ENCODE data around the gene MEF2B. TPM values are rescaled to one million over a fixed set of nuclear protein-coding genes. Genes with fewer than 3 reads are reported as not detected.

The MEF2B gene
- total and polyA plus RNA-seq, 2 donors (not counting 3 experiments of a cell fraction or from before 2014, with no cell fraction given) = 0.52 to 1.2 TPM

DNA sequence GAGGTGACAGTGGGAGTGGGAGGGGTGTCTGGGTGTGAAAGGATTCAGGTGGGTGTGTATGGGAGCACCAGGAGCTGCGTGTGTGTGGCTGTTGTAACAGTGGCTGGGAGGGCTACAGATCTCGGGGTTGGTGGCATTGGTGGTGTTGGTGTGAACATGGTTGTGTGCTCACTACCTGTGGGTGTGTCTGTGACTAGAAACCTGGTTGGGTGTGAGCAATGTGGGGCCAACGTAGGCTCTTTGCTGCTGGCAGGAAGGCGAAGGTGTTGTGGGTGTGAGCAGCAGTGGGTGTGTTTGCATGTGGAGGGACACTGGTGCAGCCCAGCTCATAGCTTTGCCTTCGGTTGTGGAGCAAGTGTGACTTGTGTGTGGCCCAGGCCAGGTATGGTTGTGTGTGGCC is 36.9 kb upstream of the MEF2B start:
- Histone ChIP-seq H3K4me2 (ENCODE audit: insufficient read depth, low read length) (no peak overlapping the region), H2AFZ (ENCODE audit: low read depth, low read length) (no peak overlapping the region), H3K27ac (ENCODE audit: insufficient read depth, low read depth, low read length) (no peak overlapping the region), H3K27me3 (ENCODE audit: control insufficient read depth in 2 of 2, insufficient read depth in 2 of 2, low read length in 2 of 2) (peaks cover 2 to 7% of the 10 kb centered on the region in 2 experiments), H3K9me3 (replicated peaks; ENCODE audit: control insufficient read depth, insufficient read depth, low read length) (no peaks in the 10 kb centered on the region), H3K4me3 (replicated peaks in 1 of 3; ENCODE audit: insufficient read depth in 1 of 3, low read depth in 1 of 3, low read length in 3 of 3) (no peak overlapping the region), H3K4me1 (ENCODE audit: control insufficient read depth, extremely low read depth, insufficient read depth, low read length) (peaks cover 6% of the 10 kb centered on the region), H4K20me1 (replicated peaks; ENCODE audit: control insufficient read depth, extremely low read depth, insufficient read depth, low read length) (no peaks in the 10 kb centered on the region), H3K9me1 (replicated peaks; ENCODE audit: control insufficient read depth, extremely low read depth, insufficient read depth, low read length) (no peaks in the 10 kb centered on the region), H3K79me2 (ENCODE audit: control insufficient read depth, insufficient read depth, low read length) (peaks cover 10% of the 10 kb centered on the region), H3K9ac (replicated peaks; ENCODE audit: extremely low read depth, insufficient read depth, low read length) (no peak overlapping the region), H3K36me3 (ENCODE audit: control insufficient read depth in 2 of 2, extremely low read depth in 1 of 2, insufficient read depth in 2 of 2, low read length in 2 of 2) (no peaks in the 10 kb centered on the region)
- dilution Hi-C loops (cut with MboI; ENCODE audit: extremely low pct_ligation_motif_present, low sequenced_read_pairs) (no loop called here), intact Hi-C loops (cut with micrococcal nuclease) (no loop called here)
- FAIRE-seq = no peak
- no peak for DNase-seq (ENCODE audit: low read depth, low spot score)
- TF ChIP-seq, protein P1, sequence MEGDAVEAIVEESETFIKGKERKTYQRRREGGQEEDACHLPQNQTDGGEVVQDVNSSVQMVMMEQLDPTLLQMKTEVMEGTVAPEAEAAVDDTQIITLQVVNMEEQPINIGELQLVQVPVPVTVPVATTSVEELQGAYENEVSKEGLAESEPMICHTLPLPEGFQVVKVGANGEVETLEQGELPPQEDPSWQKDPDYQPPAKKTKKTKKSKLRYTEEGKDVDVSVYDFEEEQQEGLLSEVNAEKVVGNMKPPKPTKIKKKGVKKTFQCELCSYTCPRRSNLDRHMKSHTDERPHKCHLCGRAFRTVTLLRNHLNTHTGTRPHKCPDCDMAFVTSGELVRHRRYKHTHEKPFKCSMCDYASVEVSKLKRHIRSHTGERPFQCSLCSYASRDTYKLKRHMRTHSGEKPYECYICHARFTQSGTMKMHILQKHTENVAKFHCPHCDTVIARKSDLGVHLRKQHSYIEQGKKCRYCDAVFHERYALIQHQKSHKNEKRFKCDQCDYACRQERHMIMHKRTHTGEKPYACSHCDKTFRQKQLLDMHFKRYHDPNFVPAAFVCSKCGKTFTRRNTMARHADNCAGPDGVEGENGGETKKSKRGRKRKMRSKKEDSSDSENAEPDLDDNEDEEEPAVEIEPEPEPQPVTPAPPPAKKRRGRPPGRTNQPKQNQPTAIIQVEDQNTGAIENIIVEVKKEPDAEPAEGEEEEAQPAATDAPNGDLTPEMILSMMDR (IDR thresholded peaks at IDR 0.05; ENCODE audit: extremely low read depth in 1 of 2, insufficient read depth in 1 of 2, low read depth in 1 of 2, low read length in 2 of 2) = no peak
- TF ChIP-seq FOS (IDR thresholded peaks at IDR 0.05; ENCODE audit: borderline replicate concordance, insufficient read depth, low read length) (no peak), POLR2AphosphoS5 (IDR thresholded peaks at IDR 0.05; ENCODE audit: insufficient read depth, low read depth, low read length) (no peak), EZH2 (IDR thresholded peaks at IDR 0.05; ENCODE audit: borderline replicate concordance, low read depth, low read length, severe bottlenecking) (no peak), MYC (IDR thresholded peaks at IDR 0.05; ENCODE audit: low read depth, low read length) (no peak), GATA2 (IDR thresholded peaks at IDR 0.05; ENCODE audit: insufficient read depth, insufficient read length, low read depth, low read length) (no peak), MAX (IDR thresholded peaks at IDR 0.05; ENCODE audit: insufficient read depth, insufficient read length) (no peak), JUN (IDR thresholded peaks at IDR 0.05; ENCODE audit: borderline replicate concordance, insufficient read depth, insufficient read length, low read depth) (no peak), POLR2A (IDR thresholded peaks at IDR 0.05; ENCODE audit: low read depth, low read length) (no peak)
- no TSS peak for BruUV-seq (replicated peaks)
- POLR2A ChIA-PET = no interaction called here
- CTCF ChIA-PET = no interaction called here
